Measurements from ENCODE around the gene MRRF.
"Not testable (repeated sequence)": the region's sequence is repeated elsewhere in the genome, so short reads cannot be mapped to it uniquely, and the experiment has no call there.

The MRRF gene

DNA sequence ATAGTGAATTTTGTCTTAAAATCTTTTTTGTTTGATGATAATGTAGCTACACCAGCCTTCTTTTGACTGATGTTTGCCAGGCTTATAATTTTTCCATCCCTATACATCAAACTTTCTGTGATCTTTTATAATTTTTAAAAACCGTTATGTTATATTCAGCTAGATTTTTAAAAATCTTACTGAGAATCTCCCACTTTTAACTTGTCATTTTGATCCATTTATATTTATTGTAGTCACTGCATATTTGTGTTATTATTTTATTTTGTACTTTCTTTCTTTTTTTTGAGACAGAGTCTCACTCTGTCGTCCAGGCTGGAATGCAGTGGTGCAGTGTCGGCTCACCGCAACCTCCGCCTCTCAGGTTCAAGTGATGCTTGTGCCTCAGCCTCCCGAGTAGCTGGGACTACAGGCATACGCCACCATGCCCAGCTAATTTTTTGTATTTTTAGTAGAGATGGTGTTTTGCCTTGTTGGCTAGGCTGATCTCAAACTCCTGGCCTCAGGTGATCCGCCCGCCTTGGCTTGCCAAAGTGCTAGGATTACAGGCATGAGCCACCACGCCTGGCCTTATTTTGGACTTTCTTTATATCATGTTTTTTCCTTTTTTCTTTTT is 12.7 kb downstream of the MRRF start:
- no peak for DNase-seq

DNA sequence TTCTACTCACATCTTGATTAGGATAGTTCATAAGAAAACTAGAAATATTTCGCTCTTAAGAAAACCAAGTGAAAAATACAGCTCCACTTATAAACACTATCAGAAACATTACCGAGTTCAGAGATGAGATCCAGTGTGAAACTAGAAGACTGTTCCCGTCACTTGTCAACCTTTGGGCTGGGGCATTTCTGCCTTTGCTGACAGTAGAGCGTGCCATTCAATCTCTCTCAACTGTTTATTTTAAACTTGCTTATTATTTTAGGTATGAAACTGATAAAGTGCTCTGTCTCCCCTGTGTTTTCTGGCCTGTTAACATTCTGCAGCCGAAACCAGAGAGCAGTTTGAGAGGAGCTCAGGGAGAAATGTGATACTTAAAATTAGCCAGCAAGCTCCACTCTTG is 16.7 kb downstream of the MRRF start:
- no peak for DNase-seq

GRCh38 chr9:122286764-122287163 is 22.1 kb downstream of the MRRF start:
- no peak for DNase-seq

GRCh38 chr9:122287214-122287720 is 22.6 kb downstream of the MRRF start:
- DNase-seq, result no peak

GRCh38 chr9:122291458-122291857 is 26.8 kb downstream of the MRRF start:
- DNase-seq, result no peak

DNA sequence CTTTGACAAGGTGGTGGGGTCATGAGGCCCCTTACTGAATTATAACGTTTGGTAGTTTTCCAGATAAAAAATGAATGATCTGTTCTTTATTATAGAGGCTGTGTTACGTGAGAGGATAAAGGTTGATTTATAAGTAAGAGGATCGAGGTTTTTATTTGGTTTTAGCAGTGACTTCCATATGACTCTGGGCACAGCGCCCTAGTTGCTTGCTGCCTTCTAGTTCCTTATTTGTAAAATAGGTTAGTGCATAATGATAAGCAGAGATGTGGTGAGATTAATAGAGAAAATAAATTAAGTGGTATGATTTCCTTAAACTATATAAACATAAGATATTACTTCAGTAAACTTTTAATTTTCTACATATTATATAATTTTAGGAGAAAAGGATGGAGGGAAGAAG is 29.8 kb downstream of the MRRF start:
- no peak for DNase-seq

GRCh38 chr9:122297512-122297911 is 32.8 kb downstream of the MRRF start:
- no peak for DNase-seq

DNA sequence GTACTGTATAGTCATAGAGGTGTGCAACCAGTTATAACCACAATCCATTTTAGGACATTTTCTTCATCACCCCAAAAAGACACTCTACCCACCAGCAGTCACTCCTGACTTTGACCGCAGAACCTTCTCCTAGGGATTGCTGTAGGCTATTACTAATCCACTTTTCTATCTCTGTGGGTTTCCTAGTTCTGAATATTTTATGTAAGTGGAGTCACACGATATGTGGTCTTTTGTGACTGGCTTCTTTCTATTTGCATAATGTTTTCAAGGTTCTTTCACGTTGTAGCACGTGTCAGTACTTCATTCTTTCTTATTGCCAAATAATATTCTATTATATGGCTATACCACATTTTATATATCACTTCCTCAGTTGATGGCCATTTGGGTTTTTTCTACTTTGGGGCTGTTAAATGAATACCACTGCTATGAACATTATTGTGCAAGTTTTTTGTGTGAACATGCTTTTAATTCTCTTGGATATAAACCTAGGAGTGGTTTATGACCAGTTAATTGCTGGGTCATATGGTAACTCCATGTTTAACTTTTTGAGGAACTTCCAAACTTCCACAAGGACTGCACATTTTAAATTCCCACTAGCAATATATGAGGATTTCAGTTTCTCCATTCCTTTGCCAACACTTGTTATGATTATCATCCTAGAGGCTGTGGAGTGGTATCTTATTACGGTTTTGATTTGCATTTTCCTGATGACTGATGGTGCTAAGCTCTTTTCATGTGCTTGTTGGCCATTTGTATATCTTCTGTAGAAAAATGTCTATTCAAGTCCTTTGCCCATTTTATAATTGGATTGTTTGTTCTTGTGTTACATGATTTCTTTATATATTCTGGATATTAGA is 37.8 kb downstream of the MRRF start:
- no peak for DNase-seq

GRCh38 chr9:122307061-122307460 is 42.4 kb downstream of the MRRF start:
- no peak for DNase-seq

- DNase-seq, result no peak
These were observed 43.2 kb downstream of the MRRF start for GRCh38 chr9:122307925-122308324.

GRCh38 chr9:122309861-122310260 is 45.2 kb downstream of the MRRF start:
- DNase-seq, result no peak

- DNase-seq, result no peak
These were observed 49.5 kb downstream of the MRRF start for GRCh38 chr9:122314165-122314564.

- DNase-seq, result no peak
These were observed 50.9 kb downstream of the MRRF start for GRCh38 chr9:122315534-122315933.

- no peak for DNase-seq
These were observed 53.6 kb downstream of the MRRF start for GRCh38 chr9:122318284-122318683.

DNA sequence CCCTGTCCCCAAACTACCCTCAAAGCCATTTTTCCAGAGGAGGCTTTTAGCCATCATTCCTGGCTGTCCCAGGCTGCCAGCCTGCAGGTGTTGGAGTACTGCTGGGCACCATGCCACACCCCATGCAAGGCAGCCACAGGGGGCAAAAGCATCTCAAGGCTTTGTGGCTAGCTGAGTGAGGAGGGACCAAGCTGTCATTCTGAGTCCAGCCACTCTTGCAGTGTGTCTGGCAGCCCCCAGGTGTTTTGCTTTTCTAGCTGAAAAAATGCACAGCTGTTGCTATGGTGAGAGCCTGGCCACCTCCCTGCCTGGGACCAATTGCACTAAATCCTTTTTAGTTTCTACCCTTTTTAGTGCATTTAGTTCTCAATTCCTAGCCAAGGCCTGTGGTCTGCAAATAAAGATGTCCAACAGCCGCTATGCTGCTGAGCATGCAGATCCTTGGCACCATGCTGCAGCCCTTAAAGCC is 55.8 kb downstream of the MRRF start:
- no peak for DNase-seq

- no peak for DNase-seq
These were observed 57.9 kb downstream of the MRRF start for GRCh38 chr9:122322553-122322952.

GRCh38 chr9:122324665-122325064 is 60.0 kb downstream of the MRRF start:
- DNase-seq, result not testable (repeated sequence)

DNA sequence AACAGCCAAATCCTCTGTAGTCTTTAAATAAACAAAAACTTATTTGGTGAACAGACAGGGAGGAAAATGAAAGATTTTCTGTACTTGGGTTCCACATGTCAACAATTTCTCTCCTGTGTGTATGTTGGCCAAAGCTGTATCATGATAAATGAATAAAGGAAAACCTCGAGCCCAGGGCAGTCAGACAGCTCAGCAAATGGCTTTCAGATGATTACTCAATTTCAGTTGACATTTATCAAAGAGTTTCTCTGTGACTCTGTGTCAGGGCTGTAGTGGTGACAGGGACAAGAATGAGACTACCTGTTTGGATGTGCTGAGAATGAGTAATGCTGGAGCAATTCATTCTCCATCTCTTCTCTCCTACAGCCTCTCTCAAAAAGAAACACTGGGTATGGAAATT is 60.4 kb downstream of the MRRF start:
- no peak for DNase-seq

- no peak for DNase-seq
These were observed 62.5 kb downstream of the MRRF start for GRCh38 chr9:122327175-122327574.

DNA sequence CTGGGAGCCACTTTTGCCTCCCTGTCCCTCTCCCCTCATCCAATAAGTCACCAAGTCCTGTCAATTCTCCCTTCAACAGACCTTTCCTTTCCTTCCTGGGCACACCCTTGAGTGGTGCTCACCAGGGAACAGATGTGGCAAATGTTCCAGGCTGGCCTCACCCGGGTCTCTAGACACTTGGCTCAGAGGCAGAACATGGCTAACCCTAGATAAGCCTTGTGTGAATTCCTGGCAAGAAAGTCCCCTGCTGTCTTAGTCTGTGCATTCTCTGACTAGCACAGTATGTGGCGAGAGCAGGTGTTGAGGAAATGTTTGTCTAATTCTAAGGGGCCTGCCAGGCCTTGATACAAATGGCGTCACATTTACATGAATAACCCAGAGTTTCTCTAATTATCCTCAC is 64.9 kb downstream of the MRRF start:
- no peak for DNase-seq

GRCh38 chr9:122330466-122330865 is 65.8 kb downstream of the MRRF start:
- DNase-seq, result not testable (repeated sequence)

DNA sequence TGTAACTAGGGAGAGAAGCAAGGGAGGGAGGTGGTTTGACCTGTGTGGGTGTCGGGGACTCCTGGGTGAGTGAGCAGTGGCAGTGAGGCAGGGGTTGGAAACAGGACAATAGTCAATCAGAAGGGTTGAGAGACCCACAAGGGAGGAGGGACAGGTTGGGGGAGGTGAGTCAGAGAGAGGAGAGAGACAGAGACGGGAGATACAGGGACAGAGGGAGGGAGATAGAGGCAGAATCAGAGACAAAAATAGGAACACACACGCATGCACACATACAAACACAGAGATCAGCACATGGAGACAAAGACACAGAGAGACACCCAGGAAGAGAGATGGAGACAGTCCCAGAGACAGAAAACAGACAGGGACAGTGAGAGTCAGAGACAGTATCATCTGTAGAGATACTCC is 66.8 kb downstream of the MRRF start:
- DNase-seq, result no peak

DNA sequence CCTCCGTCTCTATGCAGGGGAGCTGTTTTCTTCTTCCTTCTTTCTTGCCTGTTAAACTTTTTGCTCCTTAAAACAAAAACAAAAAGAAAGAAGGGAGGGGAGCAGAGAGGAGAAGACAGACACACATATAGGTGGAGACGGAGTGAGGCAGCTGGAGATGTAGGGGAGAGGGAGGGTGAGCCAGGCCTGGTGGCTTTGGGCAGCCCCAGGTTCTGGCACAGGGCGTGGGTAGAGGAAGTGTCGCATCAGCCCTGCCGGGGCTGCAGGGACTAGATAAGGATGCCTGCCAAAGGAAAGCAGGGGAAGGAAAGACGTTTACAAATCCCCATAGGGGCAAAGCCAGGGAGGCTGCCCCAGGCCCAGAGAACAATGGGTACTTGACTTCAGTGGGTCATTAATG is 67.4 kb downstream of the MRRF start:
- DNase-seq, result no peak

DNA sequence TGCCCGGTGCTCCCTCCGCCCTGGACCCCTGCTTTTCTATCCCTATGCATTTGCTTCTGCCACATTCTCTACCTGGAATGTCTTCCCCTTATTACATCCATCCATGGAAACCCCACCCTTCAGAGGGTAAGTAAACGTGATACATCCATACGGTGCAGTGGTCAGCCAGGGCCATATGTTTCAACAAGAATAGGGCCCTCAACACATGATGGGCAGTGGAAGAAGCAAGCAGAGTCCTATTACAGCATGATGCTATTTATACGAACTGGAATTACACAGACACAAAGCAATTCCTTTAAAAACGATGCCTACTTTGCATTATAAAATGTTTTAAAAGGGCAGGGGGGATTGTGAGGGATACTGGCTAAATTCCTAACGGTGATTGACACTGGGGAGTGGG is 68.0 kb downstream of the MRRF start:
- no peak for DNase-seq

All from NCI-H1436 (cell line).